NCI-H82 (cell line): Measurements from ENCODE around the gene DBX1.
"Not testable (repeated sequence)": the region's sequence is repeated elsewhere in the genome, so short reads cannot be mapped to it uniquely, and the experiment has no call there.

ENCODE experiments used
- DNase-seq: peaks from one replicate; lab custom pipeline; 2025; lab: John Stamatoyannopoulos, UW

DBX1 gene

GRCh38 chr11:20161923-20162744 is 1.9 kb upstream of the DBX1 start:
- DNase-seq: peak; percentile 54

- DNase-seq: peak; percentile 57
These were observed 1.1 kb upstream of the DBX1 start for GRCh38 chr11:20161230-20161918.

- peak; percentile 18 for DNase-seq
These were observed 551 bp downstream of the DBX1 start for GRCh38 chr11:20159466-20160381.

DNA sequence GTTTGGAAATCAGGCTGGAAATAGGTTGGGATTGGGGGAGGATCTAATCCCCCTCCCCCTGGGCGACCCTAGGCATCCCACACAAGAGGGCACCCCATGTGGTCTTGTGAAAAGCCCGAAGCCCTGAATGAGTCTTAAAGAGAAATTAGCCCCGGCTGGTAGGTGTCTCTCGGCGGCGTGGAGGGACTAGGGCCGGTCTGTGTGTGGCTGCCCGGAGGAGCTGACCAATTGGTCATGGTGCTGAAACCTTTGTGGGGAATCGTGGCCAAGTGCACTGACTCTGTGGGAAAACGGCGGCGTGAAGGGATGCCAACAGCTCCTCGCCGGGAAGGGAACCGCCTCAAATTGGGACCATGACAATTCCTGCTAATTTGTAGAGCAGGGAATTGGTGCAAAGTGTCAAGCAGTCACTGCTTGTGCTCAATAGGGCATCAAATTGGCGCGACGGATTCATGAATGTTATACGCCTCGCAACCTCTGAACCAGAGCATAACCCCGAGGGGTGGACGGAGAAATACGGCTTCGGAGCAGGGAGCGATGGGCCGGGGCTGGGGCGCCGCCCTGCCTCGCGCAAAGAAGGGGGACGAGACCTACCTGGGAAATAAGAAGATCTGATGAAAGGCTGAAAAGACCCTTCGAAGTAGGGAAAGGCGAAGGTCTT is 1.5 kb downstream of the DBX1 start:
- no peak for DNase-seq

DNA sequence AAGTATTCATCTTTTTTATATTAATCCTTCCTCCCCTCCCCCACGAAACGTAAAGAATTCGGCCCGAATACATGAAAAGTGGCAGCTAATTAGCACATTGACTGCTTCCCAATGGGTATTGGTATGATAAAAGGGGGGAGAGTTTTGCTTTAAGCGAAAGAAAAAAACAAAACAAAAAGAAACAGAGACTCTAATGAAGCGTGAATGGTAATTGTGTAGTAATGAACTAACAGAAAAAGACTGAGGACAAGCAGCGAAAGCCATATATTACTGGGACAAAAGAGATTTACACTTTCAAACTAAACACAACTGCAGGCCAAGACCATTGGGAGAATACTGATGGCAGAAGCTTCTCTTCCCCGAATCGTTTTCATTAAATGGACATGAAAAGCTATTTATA is 2.5 kb downstream of the DBX1 start:
- no peak for DNase-seq

- no peak for DNase-seq
These were observed 3.2 kb downstream of the DBX1 start for GRCh38 chr11:20156876-20157613.

- DNase-seq: no peak
These were observed 3.9 kb downstream of the DBX1 start for GRCh38 chr11:20156280-20156875.

- DNase-seq: no peak
These were observed 4.5 kb downstream of the DBX1 start for GRCh38 chr11:20155683-20156279.

GRCh38 chr11:20154381-20154780 is 5.9 kb downstream of the DBX1 start:
- DNase-seq: no peak

GRCh38 chr11:20138707-20139106 is 21.6 kb downstream of the DBX1 start:
- no peak for DNase-seq

- no peak for DNase-seq
These were observed 22.6 kb downstream of the DBX1 start for GRCh38 chr11:20137637-20138036.

GRCh38 chr11:20134991-20135736 is 25.1 kb downstream of the DBX1 start:
- DNase-seq: no peak

DNA sequence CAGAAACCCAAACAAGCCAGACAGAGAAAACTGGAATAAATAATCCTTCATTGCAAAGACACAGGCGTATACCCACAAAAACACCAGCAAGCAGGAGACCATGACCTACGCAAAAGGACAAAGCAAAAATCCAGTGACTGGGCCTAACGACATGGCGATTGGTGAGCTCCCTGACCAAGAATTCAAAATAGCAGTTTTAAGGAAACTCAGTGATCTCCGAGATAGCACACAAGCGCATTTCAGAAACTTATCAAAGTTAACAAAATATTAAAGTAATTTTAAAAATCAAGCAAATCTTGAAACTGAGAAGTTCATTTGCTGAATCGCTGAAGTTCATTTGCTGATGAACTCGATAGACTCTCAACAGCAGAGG is 27.6 kb downstream of the DBX1 start:
- no peak for DNase-seq

GRCh38 chr11:20131788-20132666 is 28.2 kb downstream of the DBX1 start:
- DNase-seq: no peak

GRCh38 chr11:20129665-20130064 is 30.6 kb downstream of the DBX1 start:
- no peak for DNase-seq

- DNase-seq: not testable (repeated sequence)
These were observed 31.8 kb downstream of the DBX1 start for GRCh38 chr11:20128528-20128825.

DNA sequence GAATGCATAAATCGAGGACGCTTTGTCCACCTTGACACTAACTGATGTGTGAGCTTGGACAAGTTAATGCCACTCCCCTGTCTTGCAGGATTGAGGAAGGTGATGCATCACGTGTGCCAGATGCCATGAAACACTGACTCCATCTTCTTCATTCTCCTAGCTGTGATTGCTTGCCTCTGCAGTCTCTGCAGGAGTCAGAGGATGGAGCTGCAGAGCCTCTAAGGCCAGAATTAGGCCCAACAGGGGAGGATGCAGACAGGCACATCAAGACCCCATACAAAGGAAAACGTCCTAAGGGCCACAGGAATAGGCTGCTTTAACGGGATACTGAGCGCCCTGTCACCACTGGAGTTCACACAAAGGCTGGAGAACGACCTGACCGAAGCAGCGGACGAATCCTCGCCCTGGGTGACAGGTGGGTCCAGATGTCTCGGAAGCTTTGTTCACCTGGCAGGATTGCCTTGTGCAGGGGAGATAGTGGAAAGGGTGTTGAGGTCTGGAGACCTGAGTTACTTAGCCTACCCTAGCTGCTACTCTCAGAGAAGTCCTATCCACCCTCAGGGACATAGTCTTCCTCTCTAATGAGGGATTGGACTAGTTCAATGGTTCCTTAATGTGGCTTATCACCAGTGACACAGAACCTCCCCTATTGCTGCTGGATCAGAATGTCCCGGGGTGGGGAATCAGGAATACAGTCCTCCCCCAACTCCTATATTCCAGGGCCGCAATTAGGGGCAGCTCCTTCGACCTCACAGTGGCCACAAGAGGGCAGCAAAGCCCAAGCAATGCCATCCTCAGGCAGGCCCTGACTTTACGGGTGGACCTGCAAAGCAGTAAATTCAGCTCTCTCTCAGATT is 32.4 kb downstream of the DBX1 start:
- peak; percentile 83 for DNase-seq

DNA sequence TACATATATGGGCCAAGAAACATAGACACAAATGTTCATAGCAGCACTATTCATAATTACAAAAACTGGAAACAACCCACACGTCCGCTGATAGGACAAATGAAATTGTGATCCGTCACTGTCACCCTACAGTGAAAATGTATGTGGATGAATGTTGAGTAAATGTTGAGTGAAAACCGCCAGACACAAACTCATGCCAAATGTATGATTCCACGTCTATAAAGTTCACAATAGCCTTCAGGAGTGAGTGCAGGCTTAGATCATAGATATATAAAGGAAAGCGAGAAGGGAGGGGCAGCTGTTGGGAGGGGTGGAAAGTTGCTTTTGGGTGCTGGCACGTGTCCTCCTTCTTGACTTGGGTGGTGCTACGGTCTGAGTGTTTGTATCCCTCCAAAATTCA is 33.6 kb downstream of the DBX1 start:
- DNase-seq: no peak
